Upper lobe of left lung (tissue), 4 donors: Measurements from ENCODE around the gene CERS6.

Experiments
- EP300 ChIP-seq, 4 donors: sonication (generic); formaldehyde crosslinking; IDR thresholded peaks; one replicate each; pipeline ENCODE4 v1.5.1; 2017; ENCODE audit warnings: antibody characterized with exemption in 4 of 4, control low read depth in 2 of 4
- POLR2A ChIP-seq, 4 donors: fragments of 450-650 bp; IDR thresholded peaks; one replicate each; pipeline ENCODE4 v1.5.1; 2016 to 2017; ENCODE audit warnings: antibody characterized with exemption in 4 of 4, mild to moderate bottlenecking in 2 of 4
- POLR2AphosphoS5 ChIP-seq, 2 donors: sonication (generic); formaldehyde crosslinking; IDR thresholded peaks; one replicate each; pipeline ENCODE4 v1.5.1; 2017; ENCODE audit warnings: antibody characterized with exemption in 2 of 2
- TF ChIP-seq, protein P1 (sequence below), 6 experiments: fragments of 450-650 bp in 4 of 6; fragments of 200-600 bp in 2 of 6; sonication (generic) in 2 of 6; IDR thresholded peaks; one replicate each; pipeline ENCODE4 v1.5.1; 2016 to 2019; ENCODE audit warnings: antibody characterized with exemption in 6 of 6

DNA sequence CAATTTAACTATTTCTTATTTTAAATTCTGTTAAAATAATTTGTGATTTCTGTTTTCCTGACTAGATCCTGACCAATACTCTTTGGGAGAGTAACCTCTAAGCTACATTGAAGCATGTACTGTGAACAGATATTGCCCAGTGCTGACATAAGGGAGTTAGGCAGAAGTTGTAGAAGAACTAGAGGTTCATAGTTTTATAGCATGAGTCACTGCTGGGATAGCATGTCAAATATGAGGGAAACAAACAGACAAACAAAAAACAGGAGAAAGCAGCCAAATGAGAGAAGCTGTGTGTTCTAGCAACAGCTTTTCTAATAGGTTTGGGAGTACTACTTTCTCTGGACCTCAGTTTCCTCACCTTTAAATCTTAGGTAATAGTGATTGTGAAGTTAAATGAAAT, 72.4 kb downstream of the CERS6 start:
- no peak for TF ChIP-seq EP300 (IDR thresholded peaks at IDR 0.05)
- TF ChIP-seq, protein P1, sequence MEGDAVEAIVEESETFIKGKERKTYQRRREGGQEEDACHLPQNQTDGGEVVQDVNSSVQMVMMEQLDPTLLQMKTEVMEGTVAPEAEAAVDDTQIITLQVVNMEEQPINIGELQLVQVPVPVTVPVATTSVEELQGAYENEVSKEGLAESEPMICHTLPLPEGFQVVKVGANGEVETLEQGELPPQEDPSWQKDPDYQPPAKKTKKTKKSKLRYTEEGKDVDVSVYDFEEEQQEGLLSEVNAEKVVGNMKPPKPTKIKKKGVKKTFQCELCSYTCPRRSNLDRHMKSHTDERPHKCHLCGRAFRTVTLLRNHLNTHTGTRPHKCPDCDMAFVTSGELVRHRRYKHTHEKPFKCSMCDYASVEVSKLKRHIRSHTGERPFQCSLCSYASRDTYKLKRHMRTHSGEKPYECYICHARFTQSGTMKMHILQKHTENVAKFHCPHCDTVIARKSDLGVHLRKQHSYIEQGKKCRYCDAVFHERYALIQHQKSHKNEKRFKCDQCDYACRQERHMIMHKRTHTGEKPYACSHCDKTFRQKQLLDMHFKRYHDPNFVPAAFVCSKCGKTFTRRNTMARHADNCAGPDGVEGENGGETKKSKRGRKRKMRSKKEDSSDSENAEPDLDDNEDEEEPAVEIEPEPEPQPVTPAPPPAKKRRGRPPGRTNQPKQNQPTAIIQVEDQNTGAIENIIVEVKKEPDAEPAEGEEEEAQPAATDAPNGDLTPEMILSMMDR (IDR thresholded peaks at IDR 0.05): no peak
- no peak for TF ChIP-seq POLR2AphosphoS5 (IDR thresholded peaks at IDR 0.05)
- no peak for TF ChIP-seq POLR2A (IDR thresholded peaks at IDR 0.05)
